Activated CD4-positive, alpha-beta memory T cell treated with anti-CD3 and anti-CD28 coated beads, Interleukin-2, amount 10 ng/mL, durations not matched to agents 7 days and 5 days (primary cell): ENCODE data around the gene MCM8. TPM values are rescaled to one million over a fixed set of nuclear protein-coding genes. Genes with fewer than 3 reads are reported as not detected.

ENCODE experiments used
- CTCF ChIA-PET: fragments of 350-600 bp; sonication (Branson Sonifier 250); formaldehyde crosslinking; loops from one replicate; lab custom pipeline; 2021; ENCODE audit warnings: antibody characterized with exemption, inconsistent platforms; lab: Charles Lee
- POLR2A ChIA-PET: fragments of 350-600 bp; sonication (Branson Sonifier 250); formaldehyde crosslinking; loops from one replicate; lab custom pipeline; 2021; ENCODE audit warnings: antibody characterized with exemption; lab: Charles Lee
- DNase-seq: peaks from one replicate; pipeline ENCODE4 v3.0.0-alpha.2; 2020
- H3K27ac Mint-ChIP-seq: one replicate; pipeline ENCODE4 v1.8.0; 2021; ENCODE audit warnings: mild to moderate bottlenecking, mixed read lengths
- H3K27me3 Mint-ChIP-seq: one replicate; pipeline ENCODE4 v1.8.0; 2021; ENCODE audit warnings: mixed read lengths
- H3K36me3 Mint-ChIP-seq: one replicate; pipeline ENCODE4 v1.8.0; 2021; ENCODE audit warnings: low read depth, mixed read lengths
- H3K4me1 Mint-ChIP-seq: one replicate; pipeline ENCODE4 v1.8.0; 2021; ENCODE audit warnings: mixed read lengths
- H3K4me3 Mint-ChIP-seq: one replicate; pipeline ENCODE4 v1.8.0; 2021; ENCODE audit warnings: mild to moderate bottlenecking, mixed read lengths
- H3K9me3 Mint-ChIP-seq: one replicate; pipeline ENCODE4 v1.8.0; 2021; ENCODE audit warnings: mixed read lengths
- total RNA-seq, 2 experiments: library from RNA; stranded (reverse); gene quantifications; one replicate each; pipeline ENCODE4 v1.2.3, GENCODE V29; 2021

MCM8 gene
- total RNA-seq, 2 experiments from 2014 or later = 33.2 to 34.5 TPM

GRCh38 chr20:5989539-5989938, 39.1 kb downstream of the MCM8 start:
- POLR2A ChIA-PET = no interaction called here
- peaks cover 36% of the 10 kb centered on the region for H3K36me3 Mint-ChIP-seq
- no peaks in the 10 kb centered on the region for H3K9me3 Mint-ChIP-seq
- no peak overlapping the region for H3K27ac Mint-ChIP-seq
- no peaks in the 10 kb centered on the region for H3K27me3 Mint-ChIP-seq
- H3K4me3 Mint-ChIP-seq = no peak overlapping the region
- H3K4me1 Mint-ChIP-seq = peaks cover 4% of the 10 kb centered on the region
- DNase-seq = no peak
- CTCF ChIA-PET = interaction anchor here (0.6 to 1.2 kb wide), 3 partner anchors 9 to 48 kb away, joined by 3 to 4 read pairs (median 3); no protein-coding TSS in a partner anchor

GRCh38 chr20:5990946-5991345, 40.5 kb downstream of the MCM8 start:
- Mint-ChIP-seq H3K9me3 (no peaks in the 10 kb centered on the region), H3K4me3 (no peak overlapping the region), H3K4me1 (peaks cover 14% of the 10 kb centered on the region), H3K36me3 (peaks cover 40% of the 10 kb centered on the region), H3K27ac (no peak overlapping the region), H3K27me3 (no peaks in the 10 kb centered on the region)
- ChIA-PET POLR2A (no interaction called here), CTCF (no interaction called here)
- DNase-seq = no peak

- Mint-ChIP-seq H3K27ac (no peak overlapping the region), H3K27me3 (no peaks in the 10 kb centered on the region), H3K9me3 (no peaks in the 10 kb centered on the region), H3K4me1 (peaks cover 23% of the 10 kb centered on the region), H3K36me3 (peaks cover 38% of the 10 kb centered on the region), H3K4me3 (no peak overlapping the region)
- POLR2A ChIA-PET = interaction anchor here (1.3 kb wide), 1 partner anchor 10 kb away, joined by 3 read pairs; no protein-coding TSS in a partner anchor
- no peak for DNase-seq
- CTCF ChIA-PET = no interaction called here
Measured at GRCh38 chr20:5991623-5992441, 41.4 kb downstream of the MCM8 start.

- Mint-ChIP-seq H3K27ac (peak overlapping the region; percentile 67), H3K9me3 (no peaks in the 10 kb centered on the region), H3K4me3 (no peak overlapping the region), H3K27me3 (no peaks in the 10 kb centered on the region), H3K4me1 (peaks cover 33% of the 10 kb centered on the region), H3K36me3 (peaks cover 30% of the 10 kb centered on the region)
- POLR2A ChIA-PET = interaction anchor here (0.7 to 2.1 kb wide), 3 partner anchors 9 to 45 kb away, joined by 3 to 14 read pairs (median 4); partner anchors contain the start of genes MCM8 and TRMT6
- CTCF ChIA-PET = interaction anchor here (0.7 to 2.1 kb wide), 6 partner anchors 11 to 468 kb away, joined by 3 to 11 read pairs (median 3); no protein-coding TSS in a partner anchor
- peak; percentile 72 for DNase-seq
Measured at GRCh38 chr20:5996765-5997164, 46.3 kb downstream of the MCM8 start.

GRCh38 chr20:5999783-6000182, 49.3 kb downstream of the MCM8 start:
- H3K4me3 Mint-ChIP-seq = no peak overlapping the region
- H3K36me3 Mint-ChIP-seq = peaks cover 26% of the 10 kb centered on the region
- H3K9me3 Mint-ChIP-seq = no peaks in the 10 kb centered on the region
- POLR2A ChIA-PET = no interaction called here
- peaks cover 41% of the 10 kb centered on the region for H3K4me1 Mint-ChIP-seq
- H3K27ac Mint-ChIP-seq = no peak overlapping the region
- no peak for DNase-seq
- H3K27me3 Mint-ChIP-seq = no peaks in the 10 kb centered on the region
- CTCF ChIA-PET = no interaction called here

GRCh38 chr20:6000871-6001270, 50.4 kb downstream of the MCM8 start:
- Mint-ChIP-seq H3K4me3 (no peak overlapping the region), H3K27me3 (no peaks in the 10 kb centered on the region), H3K36me3 (peaks cover 15% of the 10 kb centered on the region), H3K4me1 (peaks cover 37% of the 10 kb centered on the region), H3K9me3 (no peaks in the 10 kb centered on the region), H3K27ac (no peak overlapping the region)
- no peak for DNase-seq
- ChIA-PET CTCF (interaction anchor here (0.9 to 1.0 kb wide), 2 partner anchors 73 to 471 kb away, joined by 3 to 5 read pairs; no protein-coding TSS in a partner anchor), POLR2A (interaction anchor here (0.6 to 1.5 kb wide), 3 partner anchors 9 to 124 kb away, joined by 3 read pairs; no protein-coding TSS in a partner anchor)

GRCh38 chr20:6006603-6006949, 56.1 kb downstream of the MCM8 start:
- DNase-seq = no peak
- Mint-ChIP-seq H3K9me3 (no peaks in the 10 kb centered on the region), H3K36me3 (peaks cover 21% of the 10 kb centered on the region), H3K27me3 (no peaks in the 10 kb centered on the region), H3K27ac (peak overlapping the region; percentile 83), H3K4me3 (peak overlapping the region; percentile 94), H3K4me1 (peaks cover 32% of the 10 kb centered on the region)
- ChIA-PET CTCF (interaction anchor here (1.1 to 2.1 kb wide), 2 partner anchors 10 to 477 kb away, joined by 3 to 11 read pairs; no protein-coding TSS in a partner anchor), POLR2A (interaction anchor here (1.4 kb wide), 1 partner anchor 19 kb away, joined by 3 read pairs; no protein-coding TSS in a partner anchor)

- POLR2A ChIA-PET = interaction anchor here (1.1 to 1.4 kb wide), 2 partner anchors 19 to 57 kb away, joined by 3 read pairs; partner anchors contain the start of genes MCM8 and TRMT6
Measured at GRCh38 chr20:6007094-6007528, 56.7 kb downstream of the MCM8 start.

GRCh38 chr20:6007529-6008103, 57.2 kb downstream of the MCM8 start:
- no peak for DNase-seq
- H3K27me3 Mint-ChIP-seq = no peaks in the 10 kb centered on the region
- H3K27ac Mint-ChIP-seq = peak overlapping the region; percentile 34
- peaks cover 31% of the 10 kb centered on the region for H3K36me3 Mint-ChIP-seq
- H3K4me3 Mint-ChIP-seq = peak overlapping the region; percentile 94
- peaks cover 37% of the 10 kb centered on the region for H3K4me1 Mint-ChIP-seq
- POLR2A ChIA-PET = interaction anchor here (1.1 to 1.4 kb wide), 2 partner anchors 18 to 57 kb away, joined by 3 read pairs; partner anchors contain the start of genes MCM8 and TRMT6
- no peaks in the 10 kb centered on the region for H3K9me3 Mint-ChIP-seq
- CTCF ChIA-PET = interaction anchor here (1.0 to 2.1 kb wide), 5 partner anchors 11 to 479 kb away, joined by 3 to 11 read pairs (median 5); no protein-coding TSS in a partner anchor

More at GRCh38 chr20:6007094-6007528, 56.7 kb downstream of the MCM8 start:
- Mint-ChIP-seq H3K27me3 (no peaks in the 10 kb centered on the region), H3K36me3 (peaks cover 26% of the 10 kb centered on the region), H3K4me3 (peak overlapping the region; percentile 94), H3K9me3 (no peaks in the 10 kb centered on the region), H3K4me1 (peaks cover 34% of the 10 kb centered on the region), H3K27ac (peak overlapping the region; percentile 26)
- CTCF ChIA-PET = interaction anchor here (1.0 to 2.1 kb wide), 3 partner anchors 10 to 478 kb away, joined by 3 to 11 read pairs (median 4); no protein-coding TSS in a partner anchor
- DNase-seq = no peak

- POLR2A ChIA-PET = interaction anchor here (1.1 kb wide), 1 partner anchor 58 kb away, joined by 3 read pairs; the partner anchor contains the start of genes MCM8 and TRMT6
- DNase-seq = no peak
- Mint-ChIP-seq H3K4me1 (peaks cover 35% of the 10 kb centered on the region), H3K36me3 (peaks cover 36% of the 10 kb centered on the region), H3K27me3 (no peaks in the 10 kb centered on the region), H3K9me3 (no peaks in the 10 kb centered on the region), H3K4me3 (no peak overlapping the region), H3K27ac (no peak overlapping the region)
- CTCF ChIA-PET = interaction anchor here (1.3 to 2.1 kb wide), 3 partner anchors 11 to 65 kb away, joined by 5 to 11 read pairs (median 7); no protein-coding TSS in a partner anchor
Measured at GRCh38 chr20:6008254-6008653, 57.8 kb downstream of the MCM8 start.

- no peaks in the 10 kb centered on the region for H3K9me3 Mint-ChIP-seq
- H3K4me3 Mint-ChIP-seq = no peak overlapping the region
- no peaks in the 10 kb centered on the region for H3K27me3 Mint-ChIP-seq
- H3K27ac Mint-ChIP-seq = no peak overlapping the region
- ChIA-PET POLR2A (no interaction called here), CTCF (no interaction called here)
- H3K36me3 Mint-ChIP-seq = peaks cover 60% of the 10 kb centered on the region
- H3K4me1 Mint-ChIP-seq = peaks cover 21% of the 10 kb centered on the region
- DNase-seq = no peak
Measured at GRCh38 chr20:6012179-6012578, 61.7 kb downstream of the MCM8 start.

- Mint-ChIP-seq H3K4me1 (peaks cover 6% of the 10 kb centered on the region), H3K4me3 (no peak overlapping the region), H3K27me3 (no peaks in the 10 kb centered on the region), H3K36me3 (peaks cover 73% of the 10 kb centered on the region), H3K9me3 (no peaks in the 10 kb centered on the region), H3K27ac (no peak overlapping the region)
- no peak for DNase-seq
- ChIA-PET POLR2A (no interaction called here), CTCF (interaction anchor here (0.5 to 0.9 kb wide), 2 partner anchors 65 to 226 kb away, joined by 3 read pairs; no protein-coding TSS in a partner anchor)
Measured at GRCh38 chr20:6014017-6014416, 63.6 kb downstream of the MCM8 start.
